ENCODE results near the gene MATN1. TPM values are rescaled to one million over a fixed set of nuclear protein-coding genes. Genes with fewer than 3 reads are reported as not detected.

MATN1 gene
- polyA plus RNA-seq, 1 donor (not counting 4 experiments of a cell fraction or from before 2014, with no cell fraction given): 0.05 TPM

DNA sequence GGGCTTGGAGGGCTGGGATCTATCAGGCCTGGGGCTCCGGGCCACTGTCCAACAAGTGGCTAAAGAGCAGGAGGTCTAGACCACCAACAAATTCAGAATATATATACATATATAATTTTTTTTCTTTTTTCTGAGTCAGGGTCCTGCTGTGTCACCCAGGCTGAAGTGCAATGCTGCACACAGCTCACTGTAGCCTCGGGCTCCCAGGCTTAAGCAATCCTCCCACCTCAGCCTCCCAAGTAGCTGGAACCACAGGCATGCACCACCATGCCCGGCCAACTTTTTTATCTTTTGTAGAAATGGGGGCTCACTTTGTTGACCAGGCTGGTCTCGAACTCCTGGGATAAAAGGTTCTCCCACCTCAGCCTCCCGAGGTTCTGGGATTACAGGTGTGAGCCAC is 41.0 kb upstream of the MATN1 start:
- Histone ChIP-seq H3K9me3 (ENCODE audit: control insufficient read depth, low read depth, low read length) (no peaks in the 10 kb centered on the region), H3K27me3 (ENCODE audit: control insufficient read depth, extremely low read depth, insufficient read depth, low read length) (peaks cover 17% of the 10 kb centered on the region), H3K79me2 (ENCODE audit: control insufficient read depth, insufficient read depth, low read length) (no peaks in the 10 kb centered on the region), H3K36me3 (ENCODE audit: control insufficient read depth in 2 of 2, extremely low read depth in 1 of 2, insufficient read depth in 2 of 2, low read length in 2 of 2) (no peaks in the 10 kb centered on the region), H3K9me1 (ENCODE audit: control insufficient read depth, extremely low read depth, insufficient read depth, low read length) (no peaks in the 10 kb centered on the region), H3K4me3 (ENCODE audit: control insufficient read depth in 2 of 3, extremely low read depth in 1 of 3, insufficient read depth in 2 of 3, low read depth in 1 of 3, low read length in 3 of 3) (no peak overlapping the region), H3K4me1 (ENCODE audit: control insufficient read depth, extremely low read depth, insufficient read depth, low read length) (no peaks in the 10 kb centered on the region), H2AFZ (ENCODE audit: control insufficient read depth, low read length) (no peak overlapping the region), H3K27ac (ENCODE audit: control insufficient read depth, insufficient read depth, low read length) (no peak overlapping the region), H3K9ac (ENCODE audit: control insufficient read depth, extremely low read depth, insufficient read depth, low read length) (no peak overlapping the region), H3K4me2 (ENCODE audit: control insufficient read depth, extremely low read depth, insufficient read depth, low read depth, low read length) (no peak overlapping the region), H4K20me1 (ENCODE audit: control insufficient read depth, extremely low read depth, insufficient read depth, low read length) (no peaks in the 10 kb centered on the region)
- DNase-seq (ENCODE audit: low read depth, low spot score) (no peak), FAIRE-seq (no peak)
- TF ChIP-seq, protein P1, sequence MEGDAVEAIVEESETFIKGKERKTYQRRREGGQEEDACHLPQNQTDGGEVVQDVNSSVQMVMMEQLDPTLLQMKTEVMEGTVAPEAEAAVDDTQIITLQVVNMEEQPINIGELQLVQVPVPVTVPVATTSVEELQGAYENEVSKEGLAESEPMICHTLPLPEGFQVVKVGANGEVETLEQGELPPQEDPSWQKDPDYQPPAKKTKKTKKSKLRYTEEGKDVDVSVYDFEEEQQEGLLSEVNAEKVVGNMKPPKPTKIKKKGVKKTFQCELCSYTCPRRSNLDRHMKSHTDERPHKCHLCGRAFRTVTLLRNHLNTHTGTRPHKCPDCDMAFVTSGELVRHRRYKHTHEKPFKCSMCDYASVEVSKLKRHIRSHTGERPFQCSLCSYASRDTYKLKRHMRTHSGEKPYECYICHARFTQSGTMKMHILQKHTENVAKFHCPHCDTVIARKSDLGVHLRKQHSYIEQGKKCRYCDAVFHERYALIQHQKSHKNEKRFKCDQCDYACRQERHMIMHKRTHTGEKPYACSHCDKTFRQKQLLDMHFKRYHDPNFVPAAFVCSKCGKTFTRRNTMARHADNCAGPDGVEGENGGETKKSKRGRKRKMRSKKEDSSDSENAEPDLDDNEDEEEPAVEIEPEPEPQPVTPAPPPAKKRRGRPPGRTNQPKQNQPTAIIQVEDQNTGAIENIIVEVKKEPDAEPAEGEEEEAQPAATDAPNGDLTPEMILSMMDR (optimal IDR thresholded peaks at IDR 0.05 in 1 of 3, IDR thresholded peaks at IDR 0.05 in 1 of 3, conservative IDR thresholded peaks at IDR 0.05 in 1 of 3; ENCODE audit: extremely low read depth in 1 of 3, insufficient read depth in 2 of 3, low read length in 3 of 3): no peak
- TF ChIP-seq EZH2 (IDR thresholded peaks at IDR 0.05; ENCODE audit: low read length): no peak
- dilution Hi-C loops (cut with MboI; ENCODE audit: extremely low pct_ligation_motif_present, low sequenced_read_pairs): no loop called here

DNA sequence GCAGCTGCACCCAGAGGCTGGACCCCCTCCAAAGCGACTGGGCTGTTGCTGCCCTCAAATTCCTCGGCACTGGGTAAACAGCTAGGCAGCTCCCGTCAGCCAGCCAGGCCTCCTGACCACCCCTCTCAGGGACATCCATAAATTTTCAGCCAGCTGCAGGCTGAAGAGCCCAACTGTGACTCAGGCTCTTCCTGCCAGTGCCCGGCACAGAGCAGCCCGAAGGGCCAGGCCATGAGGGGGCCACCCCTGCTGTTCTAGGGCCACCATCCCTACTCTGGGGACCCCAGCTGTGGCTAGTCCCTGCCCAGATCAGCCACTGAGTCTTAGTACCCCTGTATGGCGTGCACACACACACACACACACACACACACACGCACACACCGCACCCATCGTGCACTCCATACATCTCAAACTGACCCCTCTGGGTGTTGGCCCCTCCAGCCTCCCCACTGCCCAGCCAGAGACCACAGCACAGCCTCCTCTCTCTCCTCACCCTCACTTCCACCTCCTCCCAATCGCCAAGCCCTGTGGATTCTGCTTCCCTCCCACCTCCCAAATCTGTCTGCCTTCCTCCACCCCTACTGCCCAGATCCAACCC is 40.4 kb upstream of the MATN1 start:
- Histone ChIP-seq H3K9me3 (ENCODE audit: control insufficient read depth, low read depth, low read length) (no peaks in the 10 kb centered on the region), H3K79me2 (ENCODE audit: control insufficient read depth, insufficient read depth, low read length) (no peaks in the 10 kb centered on the region), H3K4me1 (ENCODE audit: control insufficient read depth, extremely low read depth, insufficient read depth, low read length) (no peaks in the 10 kb centered on the region), H3K27ac (ENCODE audit: control insufficient read depth, insufficient read depth, low read length) (no peak overlapping the region), H3K9ac (ENCODE audit: control insufficient read depth, extremely low read depth, insufficient read depth, low read length) (no peak overlapping the region), H3K9me1 (ENCODE audit: control insufficient read depth, extremely low read depth, insufficient read depth, low read length) (no peaks in the 10 kb centered on the region), H2AFZ (ENCODE audit: control insufficient read depth, low read length) (no peak overlapping the region), H4K20me1 (ENCODE audit: control insufficient read depth, extremely low read depth, insufficient read depth, low read length) (no peaks in the 10 kb centered on the region), H3K4me2 (ENCODE audit: control insufficient read depth, extremely low read depth, insufficient read depth, low read depth, low read length) (no peak overlapping the region), H3K4me3 (ENCODE audit: control insufficient read depth in 2 of 3, extremely low read depth in 1 of 3, insufficient read depth in 2 of 3, low read depth in 1 of 3, low read length in 3 of 3) (no peak overlapping the region), H3K36me3 (ENCODE audit: control insufficient read depth in 2 of 2, extremely low read depth in 1 of 2, insufficient read depth in 2 of 2, low read length in 2 of 2) (no peaks in the 10 kb centered on the region), H3K27me3 (ENCODE audit: control insufficient read depth, extremely low read depth, insufficient read depth, low read length) (peaks cover 17% of the 10 kb centered on the region)
- TF ChIP-seq, protein P1 (optimal IDR thresholded peaks at IDR 0.05 in 1 of 3, IDR thresholded peaks at IDR 0.05 in 1 of 3, conservative IDR thresholded peaks at IDR 0.05 in 1 of 3; ENCODE audit: extremely low read depth in 1 of 3, insufficient read depth in 2 of 3, low read length in 3 of 3): no peak
- no peak for FAIRE-seq
- dilution Hi-C loops (cut with MboI; ENCODE audit: extremely low pct_ligation_motif_present, low sequenced_read_pairs): no loop called here
- DNase-seq (ENCODE audit: low read depth, low spot score): no peak

Measured in keratinocyte (primary cell).